ENCODE measurements around the gene IZUMO4.
"Not testable (repeated sequence)": the region's sequence is repeated elsewhere in the genome, so short reads cannot be mapped to it uniquely, and the experiment has no call there.

The IZUMO4 gene

GRCh38 chr19:2123682-2124387, 27.1 kb downstream of the IZUMO4 start:
- no peak for DNase-seq

GRCh38 chr19:2126879-2127518, 30.3 kb downstream of the IZUMO4 start:
- DNase-seq, result no peak

GRCh38 chr19:2127758-2128157, 31.0 kb downstream of the IZUMO4 start:
- no peak for DNase-seq

GRCh38 chr19:2128252-2128651, 31.5 kb downstream of the IZUMO4 start:
- DNase-seq, result not testable (repeated sequence)

GRCh38 chr19:2129022-2129421, 32.3 kb downstream of the IZUMO4 start:
- no peak for DNase-seq

GRCh38 chr19:2129486-2129885, 32.8 kb downstream of the IZUMO4 start:
- no peak for DNase-seq

- no peak for DNase-seq
Measured at GRCh38 chr19:2129892-2130770, 33.4 kb downstream of the IZUMO4 start.

GRCh38 chr19:2131012-2131975, 34.6 kb downstream of the IZUMO4 start:
- DNase-seq, result not testable (repeated sequence)

- no peak for DNase-seq
Measured at GRCh38 chr19:2132191-2132590, 35.5 kb downstream of the IZUMO4 start.

GRCh38 chr19:2132731-2133490, 36.2 kb downstream of the IZUMO4 start:
- no peak for DNase-seq

- DNase-seq, result no peak
Measured at GRCh38 chr19:2135474-2136402, 39.0 kb downstream of the IZUMO4 start.

GRCh38 chr19:2136796-2137195, 40.1 kb downstream of the IZUMO4 start:
- DNase-seq, result no peak

- no peak for DNase-seq
Measured at GRCh38 chr19:2138061-2138728, 41.5 kb downstream of the IZUMO4 start.

- no peak for DNase-seq
Measured at GRCh38 chr19:2139385-2140137, 42.8 kb downstream of the IZUMO4 start.

GRCh38 chr19:2140138-2140569, 43.4 kb downstream of the IZUMO4 start:
- DNase-seq, result peak; percentile 47

- DNase-seq, result no peak
Measured at GRCh38 chr19:2142173-2142829, 45.6 kb downstream of the IZUMO4 start.

GRCh38 chr19:2144190-2144589, 47.5 kb downstream of the IZUMO4 start:
- DNase-seq, result no peak

GRCh38 chr19:2145831-2146241, 49.1 kb downstream of the IZUMO4 start:
- DNase-seq, result no peak

Data from right kidney (tissue), 1 donor.